CD4-positive, alpha-beta T cell (primary cell): Measurements from ENCODE around the gene GCNT3. TPM values are rescaled to one million over a fixed set of nuclear protein-coding genes. Genes with fewer than 3 reads are reported as not detected.

Experiments
- ATAC-seq: fragments of 200-7000 bp; cut with Tn5 transposase; one replicate; pipeline ENCODE4 v1.10.0; 2022; ENCODE audit warnings: mild to moderate bottlenecking; ENCODE audit not compliant: poor library complexity
- CTCF ChIA-PET: fragments of 350-600 bp; sonication (Branson Sonifier 250); formaldehyde crosslinking; loops from one replicate; lab custom pipeline; 2021; ENCODE audit warnings: antibody characterized with exemption, inconsistent platforms; lab: Charles Lee
- POLR2A ChIA-PET: fragments of 350-600 bp; sonication (Branson Sonifier 250); formaldehyde crosslinking; loops from one replicate; lab custom pipeline; 2021; ENCODE audit warnings: antibody characterized with exemption, inconsistent platforms; lab: Charles Lee
- DNase-seq, 14 experiments: peaks; one replicate each; pipeline ENCODE4 v3.0.0-alpha.2; 2013 to 2020; ENCODE audit warnings: mixed read lengths in 2 of 14
- H3K27ac ChIP-seq, 2 donors: one replicate each; pipeline versions ENCODE4 v1.5.1 to v1.7.0; 2013; ENCODE audit warnings: low read length in 2 of 2, low read depth in 1 of 2, mild to moderate bottlenecking in 1 of 2
- H3K27me3 ChIP-seq, 2 experiments: 1 replicate in 1 of 2; 2 replicates in 1 of 2; pipeline versions ENCODE4 v1.6.1 to v1.7.0; 2013; ENCODE audit warnings: low read length in 2 of 2, control low read depth in 1 of 2, mild to moderate bottlenecking in 1 of 2, moderate library complexity in 1 of 2; ENCODE audit not compliant: insufficient read depth in 2 of 2, control insufficient read depth in 1 of 2
- H3K36me3 ChIP-seq: one replicate; pipeline ENCODE4 v1.6.1; 2013; ENCODE audit warnings: low read length, control low read depth; ENCODE audit not compliant: insufficient read depth
- H3K4me1 ChIP-seq: one replicate; pipeline ENCODE4 v1.6.1; 2013; ENCODE audit warnings: low read length, control low read depth; ENCODE audit not compliant: insufficient read depth
- H3K4me3 ChIP-seq: one replicate; pipeline ENCODE4 v1.5.1; 2013; ENCODE audit warnings: mild to moderate bottlenecking, low read length, moderate library complexity
- H3K9me3 ChIP-seq, 2 experiments: 1 replicate in 1 of 2; 2 replicates in 1 of 2; pipeline versions ENCODE4 v1.6.1 to v1.7.0; 2013; ENCODE audit warnings: low read length in 2 of 2, mild to moderate bottlenecking in 2 of 2, control low read depth in 1 of 2, moderate library complexity in 1 of 2; ENCODE audit not compliant: control insufficient read depth in 1 of 2, insufficient read depth in 1 of 2
- H3K27ac Mint-ChIP-seq: one replicate; pipeline ENCODE4 v1.8.0; 2020; ENCODE audit warnings: mixed read lengths
- H3K27me3 Mint-ChIP-seq: one replicate; pipeline ENCODE4 v1.8.0; 2021; ENCODE audit warnings: mixed read lengths
- H3K36me3 Mint-ChIP-seq: one replicate; pipeline ENCODE4 v1.8.0; 2021; ENCODE audit warnings: low read depth, mixed read lengths
- H3K4me1 Mint-ChIP-seq: one replicate; pipeline ENCODE4 v1.8.0; 2021; ENCODE audit warnings: low read depth, mixed read lengths
- H3K4me3 Mint-ChIP-seq: one replicate; pipeline ENCODE4 v1.8.0; 2020; ENCODE audit warnings: mild to moderate bottlenecking, mixed read lengths
- H3K9me3 Mint-ChIP-seq: one replicate; pipeline ENCODE4 v1.8.0; 2020; ENCODE audit warnings: mixed read lengths
- intact Hi-C, 2 experiments: fragments of 100-400 bp; cut with DNase I in 1 of 2; cut with micrococcal nuclease in 1 of 2; formaldehyde crosslinking; loops; one replicate each; pipeline versions ENCODE4 v1.15.1 to v1.9.0; 2023 to 2025; cut with DNase I, micrococcal nuclease
- total RNA-seq, 174 experiments: library from RNA in 2 of 174; stranded (reverse) in 2 of 174; gene quantifications; one replicate each; pipeline ENCODE4 v1.2.3 and lab custom pipeline; 2021 to 2026
- TF ChIP-seq, protein P1 (sequence below): fragments of 200-600 bp; IDR thresholded peaks from one replicate; pipeline ENCODE4 v1.8.0; 2022; ENCODE audit warnings: antibody characterized with exemption, mild to moderate bottlenecking

GCNT3 gene
- total RNA-seq, 2 experiments from 2014 or later: not detected

- Mint-ChIP-seq H3K4me1 (no peaks in the 10 kb centered on the region), H3K9me3 (peaks cover 4% of the 10 kb centered on the region), H3K36me3 (peaks cover 5% of the 10 kb centered on the region), H3K27ac (no peak overlapping the region), H3K27me3 (peaks cover 21% of the 10 kb centered on the region), H3K4me3 (no peak overlapping the region)
- intact Hi-C loops: no loop called here
- TF ChIP-seq, protein P1, sequence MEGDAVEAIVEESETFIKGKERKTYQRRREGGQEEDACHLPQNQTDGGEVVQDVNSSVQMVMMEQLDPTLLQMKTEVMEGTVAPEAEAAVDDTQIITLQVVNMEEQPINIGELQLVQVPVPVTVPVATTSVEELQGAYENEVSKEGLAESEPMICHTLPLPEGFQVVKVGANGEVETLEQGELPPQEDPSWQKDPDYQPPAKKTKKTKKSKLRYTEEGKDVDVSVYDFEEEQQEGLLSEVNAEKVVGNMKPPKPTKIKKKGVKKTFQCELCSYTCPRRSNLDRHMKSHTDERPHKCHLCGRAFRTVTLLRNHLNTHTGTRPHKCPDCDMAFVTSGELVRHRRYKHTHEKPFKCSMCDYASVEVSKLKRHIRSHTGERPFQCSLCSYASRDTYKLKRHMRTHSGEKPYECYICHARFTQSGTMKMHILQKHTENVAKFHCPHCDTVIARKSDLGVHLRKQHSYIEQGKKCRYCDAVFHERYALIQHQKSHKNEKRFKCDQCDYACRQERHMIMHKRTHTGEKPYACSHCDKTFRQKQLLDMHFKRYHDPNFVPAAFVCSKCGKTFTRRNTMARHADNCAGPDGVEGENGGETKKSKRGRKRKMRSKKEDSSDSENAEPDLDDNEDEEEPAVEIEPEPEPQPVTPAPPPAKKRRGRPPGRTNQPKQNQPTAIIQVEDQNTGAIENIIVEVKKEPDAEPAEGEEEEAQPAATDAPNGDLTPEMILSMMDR: no peak
- ATAC-seq (no peak), DNase-seq (no peak)
- Histone ChIP-seq H3K36me3 (no peaks in the 10 kb centered on the region), H3K27ac (no peak overlapping the region), H3K4me1 (no peaks in the 10 kb centered on the region), H3K27me3 (no peaks in the 10 kb centered on the region), H3K4me3 (no peak overlapping the region), H3K9me3 (peaks cover 7 to 11% of the 10 kb centered on the region in 2 experiments)
- ChIA-PET POLR2A (no interaction called here), CTCF (no interaction called here)
Measured at GRCh38 chr15:59598461-59598860, 13.1 kb upstream of the GCNT3 start.

DNA sequence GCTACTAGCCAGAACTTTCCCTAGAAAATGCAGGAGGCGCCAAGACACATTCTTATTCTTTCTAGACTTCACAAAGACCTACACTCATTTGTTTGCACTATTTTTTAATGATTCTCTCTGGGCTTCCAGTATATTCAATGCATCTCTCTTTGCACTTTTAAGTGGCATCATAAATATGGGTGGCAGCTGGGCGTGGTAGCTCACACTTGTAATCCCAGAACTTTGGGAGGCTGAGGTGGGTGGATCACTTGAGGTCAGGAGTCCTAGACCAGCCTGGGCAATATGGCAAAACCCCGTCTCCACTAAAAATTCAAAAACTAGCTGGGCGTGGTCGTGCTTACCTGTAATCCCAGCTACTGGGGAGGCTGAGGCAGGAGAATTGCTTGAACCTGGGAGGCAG, 5.6 kb upstream of the GCNT3 start:
- Mint-ChIP-seq H3K27ac (no peak overlapping the region), H3K27me3 (peaks cover 35% of the 10 kb centered on the region), H3K9me3 (peaks cover 12% of the 10 kb centered on the region), H3K4me1 (no peaks in the 10 kb centered on the region), H3K4me3 (no peak overlapping the region), H3K36me3 (no peaks in the 10 kb centered on the region)
- Histone ChIP-seq H3K27me3 (no peaks in the 10 kb centered on the region), H3K36me3 (no peaks in the 10 kb centered on the region), H3K4me3 (no peak overlapping the region), H3K9me3 (peaks cover 7 to 12% of the 10 kb centered on the region in 2 experiments), H3K4me1 (no peaks in the 10 kb centered on the region), H3K27ac (no peak overlapping the region)
- CTCF ChIA-PET: no interaction called here
- TF ChIP-seq, protein P1: no peak
- POLR2A ChIA-PET: no interaction called here
- ATAC-seq: no peak
- intact Hi-C loops: no loop called here
- no peak for DNase-seq

- Histone ChIP-seq H3K9me3 (peaks cover 0 to 6% of the 10 kb centered on the region in 2 experiments), H3K36me3 (no peaks in the 10 kb centered on the region), H3K4me1 (peaks cover 2% of the 10 kb centered on the region), H3K4me3 (no peak overlapping the region), H3K27ac (no peak overlapping the region), H3K27me3 (peaks cover 0 to 3% of the 10 kb centered on the region in 2 experiments)
- H3K27me3 Mint-ChIP-seq: peaks cover 16% of the 10 kb centered on the region
- no peak for DNase-seq
- TF ChIP-seq, protein P1: no peak
- ATAC-seq: no peak
- no peak overlapping the region for H3K4me3 Mint-ChIP-seq
- no peak overlapping the region for H3K27ac Mint-ChIP-seq
- peaks cover 2% of the 10 kb centered on the region for H3K9me3 Mint-ChIP-seq
- ChIA-PET POLR2A (no interaction called here), CTCF (no interaction called here)
- peaks cover 10% of the 10 kb centered on the region for H3K4me1 Mint-ChIP-seq
- intact Hi-C loops: no loop called here
- H3K36me3 Mint-ChIP-seq: no peaks in the 10 kb centered on the region
Measured at GRCh38 chr15:59609730-59610712, 1.6 kb upstream of the GCNT3 start.
